GM12878 (cell line): ENCODE results near the gene TMEM53. TPM values are rescaled to one million over a fixed set of nuclear protein-coding genes. Genes with fewer than 3 reads are reported as not detected.

Source experiments
- ATAC-seq: fragments of 200-7000 bp; cut with Tn5 transposase; 3 replicates; pipeline ENCODE4 v1.9.1; 2020; ENCODE audit warnings: mild to moderate bottlenecking, moderate library complexity
- BruUV-seq: library from RNA; stranded (reverse); fragments of 400-500 nt; replicated peaks from 2 replicates; lab custom pipeline; 2021; lab: Mats Ljungman, UMichigan
- CTCF ChIA-PET: fragments of 300-600 bp; sonication (Branson Sonifier 250); formaldehyde crosslinking; extraction: SDS; loops from one replicate; lab custom pipeline; 2021; ENCODE audit warnings: inconsistent platforms; lab: Yijun Ruan, JAX
- POLR2A ChIA-PET: fragments of 350-600 bp; formaldehyde crosslinking; extraction: SDS; loops from one replicate; lab custom pipeline; 2021; ENCODE audit warnings: inconsistent platforms; lab: Charles Lee
- RAD21 ChIA-PET: fragments of 300-600 bp; sonication (Branson Sonifier 250); formaldehyde crosslinking; loops from one replicate; lab custom pipeline; 2023; ENCODE audit warnings: antibody characterized with exemption; ENCODE audit not compliant: unreplicated experiment; lab: Charles Lee
- SMC1A ChIA-PET: fragments of 300-600 bp; sonication (Branson Sonifier 250); formaldehyde crosslinking; loops from one replicate; lab custom pipeline; 2023; ENCODE audit not compliant: unreplicated experiment, uncharacterized antibody; lab: Charles Lee
- DNase-seq: peaks from one replicate; pipeline ENCODE4 v3.0.0-alpha.2; 2011; ENCODE audit warnings: low read depth, low spot score
- FAIRE-seq: peaks from 3 replicates; lab custom pipeline; 2011; peaks lifted over from hg19 to GRCh38; lab: Jason Lieb, UNC
- H2AFZ ChIP-seq: 2 replicates; pipeline ENCODE4 v1.6.0; 2011; ENCODE audit warnings: low read depth, low read length, control low read depth; ENCODE audit not compliant: control insufficient read depth
- H3K27ac ChIP-seq: 2 replicates; pipeline ENCODE4 v1.5.1; 2011; ENCODE audit warnings: control low read depth; ENCODE audit not compliant: control insufficient read depth, insufficient read depth
- H3K27me3 ChIP-seq, 2 experiments: replicated peaks in 1 of 2; 2 replicates each; pipeline versions ENCODE4 v1.6.0 to v1.6.1; 2011; ENCODE audit warnings: low read length in 1 of 2; ENCODE audit not compliant: control insufficient read depth in 2 of 2, insufficient read depth in 2 of 2
- H3K36me3 ChIP-seq, 2 experiments: 2 replicates each; pipeline ENCODE4 v1.5.1; 2011; ENCODE audit warnings: low read length in 1 of 2; ENCODE audit not compliant: control insufficient read depth in 2 of 2, insufficient read depth in 2 of 2
- H3K4me1 ChIP-seq: 2 replicates; pipeline ENCODE4 v1.6.1; 2011; ENCODE audit warnings: mild to moderate bottlenecking, low read length, moderate library complexity, mixed read lengths; ENCODE audit not compliant: control insufficient read depth, insufficient read depth
- H3K4me2 ChIP-seq: 2 replicates; pipeline ENCODE4 v1.6.0; 2011; ENCODE audit warnings: control low read depth; ENCODE audit not compliant: control insufficient read depth, insufficient read depth
- H3K4me3 ChIP-seq: fragments of 200-600 bp; sonication (generic); 2 replicates; pipeline ENCODE4 v1.5.1; 2016
- H3K79me2 ChIP-seq: 2 replicates; pipeline ENCODE4 v1.6.0; 2011; ENCODE audit warnings: low read length; ENCODE audit not compliant: control insufficient read depth, insufficient read depth
- H3K9ac ChIP-seq: 2 replicates; pipeline ENCODE4 v1.8.0; 2011; ENCODE audit warnings: low read length, control low read depth, mixed read lengths; ENCODE audit not compliant: control insufficient read depth, insufficient read depth
- H3K9me3 ChIP-seq: replicated peaks from 3 replicates; pipeline ENCODE4 v1.5.1; 2011; ENCODE audit warnings: mild to moderate bottlenecking, low read length; ENCODE audit not compliant: control insufficient read depth, insufficient read depth
- H4K20me1 ChIP-seq: 2 replicates; pipeline ENCODE4 v1.6.0; 2011; ENCODE audit not compliant: control insufficient read depth, insufficient read depth
- CREM ChIP-seq: IDR thresholded peaks from 2 replicates; pipeline ENCODE4 v1.6.1; 2014; ENCODE audit warnings: antibody characterized with exemption, low read depth
- E2F4 ChIP-seq: IDR thresholded peaks from 2 replicates; pipeline ENCODE4 v1.6.1; 2012; ENCODE audit warnings: low read depth, low read length, improper control_type of control experiment
- GATAD2B ChIP-seq: fragments of 450-650 bp; conservative IDR thresholded peaks from 2 replicates; pipeline ENCODE4 v1.6.1; 2017; ENCODE audit warnings: low read depth, mild to moderate bottlenecking, moderate library complexity
- HSF1 ChIP-seq: fragments of 150-350 bp; IDR thresholded peaks from 2 replicates; pipeline ENCODE4 v1.6.1; 2014; ENCODE audit warnings: mild to moderate bottlenecking, low read depth, low read length
- NRF1 ChIP-seq: conservative IDR thresholded peaks from 2 replicates; pipeline ENCODE4 v1.6.1; 2011; ENCODE audit warnings: mild to moderate bottlenecking, low read depth, low read length, improper control_type of control experiment
- RAD51 ChIP-seq: fragments of 450-650 bp; IDR thresholded peaks from 2 replicates; pipeline ENCODE4 v1.6.1; 2016; ENCODE audit warnings: moderate library complexity, mild to moderate bottlenecking, inconsistent platforms
- TCF3 ChIP-seq: IDR thresholded peaks from 2 replicates; pipeline ENCODE4 v1.6.1; 2012; ENCODE audit warnings: low read depth, mild to moderate bottlenecking, low read length, borderline replicate concordance; ENCODE audit not compliant: insufficient read depth
- ZNF592 ChIP-seq: fragments of 450-650 bp; IDR thresholded peaks from 2 replicates; pipeline ENCODE4 v1.6.1; 2017; ENCODE audit warnings: mild to moderate bottlenecking, moderate library complexity
- WGBS: methylation state at CpG from one replicate; pipeline ENCODE4 v1.1.6; 2016; ENCODE audit warnings: low lambda C conversion rate; ENCODE audit not compliant: insufficient replicate concordance, insufficient coverage; ENCODE audit errors: missing lambda C conversion rate; 5-methylcytosine and 5-hydroxymethylcytosine counted together
- in situ Hi-C: fragments of 300-500 bp; cut with MboI; formaldehyde crosslinking; loops from 9 replicates; pipeline ENCODE4 v1.14.3; 2018; ENCODE audit warnings: mixed read lengths
- intact Hi-C: fragments of 100-400 bp; cut with micrococcal nuclease; formaldehyde crosslinking; loops from one replicate; pipeline ENCODE4 v1.14.2; 2022; ENCODE audit not compliant: unreplicated experiment
- polyA plus RNA-seq, 11 experiments: library from polyadenylated mRNA; depleted of rRNA in 4 of 11; unstranded in 6 of 11; stranded (reverse) in 5 of 11; fragments of >200 nt; fragmentation: Nextera tagmentation in 4 of 11; fragmentation: Illumina TruSeq in 1 of 11; extraction: Ambion mirVana in 4 of 11; extraction: Trizol in 1 of 11; gene quantifications; 1 replicate in 1 of 11; 2 replicates in 10 of 11; pipeline versions ENCODE4 v1.2.1 to v1.2.3, GENCODE V29; 2011 to 2016; ENCODE audit warnings: inconsistent platforms in 2 of 11, missing spikeins in 2 of 11, low read depth in 1 of 11
- total RNA-seq, 4 experiments: library from RNA; depleted of rRNA in 3 of 4; stranded (reverse); fragments of >200 nt in 3 of 4; fragmentation: Illumina TruSeq in 1 of 4; extraction: Trizol in 1 of 4; gene quantifications; 2 replicates each; pipeline versions ENCODE4 v1.2.1 to v1.2.3, GENCODE V29; 2013 to 2021

Gene TMEM53
- total and polyA plus RNA-seq, 10 of the 15 experiments (the other 5 are each of a cell fraction or from before 2014, with no cell fraction given) = 3.1 to 23.9 (median 11.1) TPM

- H3K4me3 ChIP-seq = no peak overlapping the region
- TF ChIP-seq NRF1 (no peak), RAD51 (no peak), ZNF592 (no peak), E2F4 (no peak), GATAD2B (no peak), CREM (no peak), TCF3 (no peak), HSF1 (no peak)
- TF ChIP-seq, all 136 proteins: peak for 0
- in situ Hi-C loops (no loop called here), intact Hi-C loops (no loop called here)
- FAIRE-seq = no peak
- H3K36me3 ChIP-seq = no peaks in the 10 kb centered on the region
- 75% methylated on average over 5 of the region's 5 CpGs for WGBS
- ChIA-PET RAD21 (interaction anchor here (1.3 kb wide), 1 partner anchor 24 kb away, joined by 3 read pairs; no protein-coding TSS in a partner anchor), POLR2A (no interaction called here), CTCF (interaction anchor here (0.6 to 3.4 kb wide), 3 partner anchors 19 to 674 kb away, joined by 3 to 22 read pairs (median 4); no protein-coding TSS in a partner anchor), SMC1A (interaction anchor here (1.2 to 1.9 kb wide), 2 partner anchors 19 to 20 kb away, joined by 3 to 6 read pairs; no protein-coding TSS in a partner anchor)
- DNase-seq = no peak
- no peaks in the 10 kb centered on the region; a peak in 1 of 4 replicates for H3K27me3 ChIP-seq
- H4K20me1 ChIP-seq = no peaks in the 10 kb centered on the region
- H2AFZ ChIP-seq = no peak overlapping the region
- no peak overlapping the region for H3K9ac ChIP-seq
- H3K4me2 ChIP-seq = no peak overlapping the region
- H3K9me3 ChIP-seq = no peaks in the 10 kb centered on the region
- peaks cover 18% of the 10 kb centered on the region for H3K79me2 ChIP-seq
- H3K4me1 ChIP-seq = no peaks in the 10 kb centered on the region
- H3K27ac ChIP-seq = no peak overlapping the region
- no peak for ATAC-seq
- no TSS peak for BruUV-seq
Observed at GRCh38 chr1:44628962-44629756, 45.1 kb downstream of the TMEM53 start.
